ENCODE results near the gene SDR42E1. TPM values are rescaled to one million over a fixed set of nuclear protein-coding genes. Genes with fewer than 3 reads are reported as not detected.
A peak's percentile ranks its signal among the peaks of the same experiment; 100 is the strongest.

SDR42E1 gene
- total RNA-seq, 6 experiments from 2014 or later: 3.4 to 5.9 (median 4.5) TPM

DNA sequence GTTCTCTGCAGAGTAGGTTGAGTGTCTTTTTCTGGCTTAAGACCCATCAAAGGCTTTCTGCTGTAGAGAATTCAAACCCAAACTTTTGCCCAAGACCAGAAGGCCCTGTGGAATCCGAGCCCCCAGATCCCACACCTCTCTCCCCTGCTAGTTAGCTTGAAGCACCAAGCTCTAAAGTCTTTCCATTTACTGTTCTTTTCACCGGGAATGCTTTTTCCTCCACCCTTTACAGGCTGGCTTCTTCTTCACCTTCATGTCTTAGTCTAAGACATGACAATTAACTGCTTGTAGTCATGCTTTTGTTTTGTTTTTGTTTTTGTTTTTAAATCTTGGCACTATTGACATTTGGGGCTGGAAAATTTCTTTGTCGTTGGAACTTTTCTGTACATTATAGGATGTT, 39.2 kb upstream of the SDR42E1 start:
- Histone ChIP-seq H3K4me1 (peaks cover 0 to 86% (median 21%) of the 10 kb centered on the region in 4 donors), H3K9me3 (no peaks in the 10 kb centered on the region), H3K27ac (peak overlapping the region in 2 of 3 donors; percentile 34 to 63), H3K36me3 (no peaks in the 10 kb centered on the region), H3K27me3 (no peaks in the 10 kb centered on the region), H3K4me3 (no peak overlapping the region)
- intact Hi-C loops (cut with DNase I): no loop called here
- ATAC-seq: peak in 1 of 4 donors; percentile 2
- WGBS (ENCODE audit: insufficient coverage, low coverage, low lambda C conversion rate, missing lambda C conversion rate): 19% methylated on average over 3 of the region's 3 CpGs
- no peak for DNase-seq
- TF ChIP-seq POLR2A (IDR thresholded peaks at IDR 0.05): no peak
- TF ChIP-seq, protein P1, sequence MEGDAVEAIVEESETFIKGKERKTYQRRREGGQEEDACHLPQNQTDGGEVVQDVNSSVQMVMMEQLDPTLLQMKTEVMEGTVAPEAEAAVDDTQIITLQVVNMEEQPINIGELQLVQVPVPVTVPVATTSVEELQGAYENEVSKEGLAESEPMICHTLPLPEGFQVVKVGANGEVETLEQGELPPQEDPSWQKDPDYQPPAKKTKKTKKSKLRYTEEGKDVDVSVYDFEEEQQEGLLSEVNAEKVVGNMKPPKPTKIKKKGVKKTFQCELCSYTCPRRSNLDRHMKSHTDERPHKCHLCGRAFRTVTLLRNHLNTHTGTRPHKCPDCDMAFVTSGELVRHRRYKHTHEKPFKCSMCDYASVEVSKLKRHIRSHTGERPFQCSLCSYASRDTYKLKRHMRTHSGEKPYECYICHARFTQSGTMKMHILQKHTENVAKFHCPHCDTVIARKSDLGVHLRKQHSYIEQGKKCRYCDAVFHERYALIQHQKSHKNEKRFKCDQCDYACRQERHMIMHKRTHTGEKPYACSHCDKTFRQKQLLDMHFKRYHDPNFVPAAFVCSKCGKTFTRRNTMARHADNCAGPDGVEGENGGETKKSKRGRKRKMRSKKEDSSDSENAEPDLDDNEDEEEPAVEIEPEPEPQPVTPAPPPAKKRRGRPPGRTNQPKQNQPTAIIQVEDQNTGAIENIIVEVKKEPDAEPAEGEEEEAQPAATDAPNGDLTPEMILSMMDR (IDR thresholded peaks at IDR 0.05): no peak

DNA sequence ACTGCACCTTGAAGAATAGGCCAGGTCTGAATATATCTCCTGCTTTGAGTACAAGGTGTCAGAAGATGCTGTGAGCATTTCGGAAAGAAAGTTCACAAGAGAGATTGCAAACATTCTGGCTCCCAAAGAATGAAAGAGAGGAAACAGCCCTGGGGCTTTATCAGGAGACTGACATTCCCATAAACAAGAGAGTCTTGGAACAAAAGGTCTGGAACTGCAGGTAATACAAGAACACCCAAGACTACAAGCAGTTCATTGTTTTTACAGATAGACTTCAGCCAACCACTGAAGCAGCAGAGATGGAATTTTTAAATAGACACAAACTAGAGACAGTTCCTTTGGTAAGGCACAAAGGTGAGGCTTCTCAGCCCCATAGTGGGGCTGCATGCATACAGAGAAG, 38.2 kb upstream of the SDR42E1 start:
- no peak for ATAC-seq
- WGBS (ENCODE audit: insufficient coverage, low coverage, low lambda C conversion rate, missing lambda C conversion rate): no CpG with 5 or more reads among the region's 1 CpG
- Histone ChIP-seq H3K9me3 (no peaks in the 10 kb centered on the region), H3K27ac (peak overlapping the region in 1 of 3 donors; percentile 63), H3K4me1 (peaks cover 0 to 86% (median 22%) of the 10 kb centered on the region in 4 donors), H3K4me3 (no peak overlapping the region), H3K27me3 (no peaks in the 10 kb centered on the region), H3K36me3 (no peaks in the 10 kb centered on the region)
- TF ChIP-seq, protein P1 (IDR thresholded peaks at IDR 0.05): no peak
- TF ChIP-seq POLR2A (IDR thresholded peaks at IDR 0.05): no peak
- intact Hi-C loops (cut with DNase I): no loop called here
- no peak for DNase-seq

DNA sequence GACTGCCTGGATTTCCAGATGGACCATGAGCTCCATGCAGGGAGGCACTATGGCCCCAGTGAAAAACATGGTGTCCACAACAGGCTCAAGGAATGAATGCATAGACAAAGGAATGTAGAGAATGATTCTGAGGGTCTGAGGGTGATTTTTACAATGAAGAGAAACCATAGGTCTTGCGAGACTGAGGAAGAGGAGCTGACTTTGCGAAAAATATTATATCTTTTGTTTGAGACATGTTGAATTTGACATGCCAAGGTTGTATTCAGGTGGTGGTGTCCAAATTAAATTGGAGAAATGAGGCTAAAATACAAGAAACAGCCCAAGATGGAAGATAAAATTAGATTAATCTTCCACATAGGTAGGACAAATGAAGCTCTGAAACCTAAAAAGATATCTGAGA, 36.5 kb upstream of the SDR42E1 start:
- no peak for TF ChIP-seq POLR2A (IDR thresholded peaks at IDR 0.05)
- TF ChIP-seq, protein P1 (IDR thresholded peaks at IDR 0.05): no peak
- Histone ChIP-seq H3K4me1 (peaks cover 0 to 93% (median 27%) of the 10 kb centered on the region in 4 donors), H3K27ac (peak overlapping the region in 1 of 3 donors; percentile 53), H3K36me3 (no peaks in the 10 kb centered on the region), H3K9me3 (no peaks in the 10 kb centered on the region), H3K4me3 (no peak overlapping the region), H3K27me3 (no peaks in the 10 kb centered on the region)
- WGBS (ENCODE audit: insufficient coverage, low coverage, low lambda C conversion rate, missing lambda C conversion rate): 94% methylated on average over 2 of the region's 2 CpGs
- no peak for ATAC-seq
- no peak for DNase-seq
- intact Hi-C loops (cut with DNase I): no loop called here

DNA sequence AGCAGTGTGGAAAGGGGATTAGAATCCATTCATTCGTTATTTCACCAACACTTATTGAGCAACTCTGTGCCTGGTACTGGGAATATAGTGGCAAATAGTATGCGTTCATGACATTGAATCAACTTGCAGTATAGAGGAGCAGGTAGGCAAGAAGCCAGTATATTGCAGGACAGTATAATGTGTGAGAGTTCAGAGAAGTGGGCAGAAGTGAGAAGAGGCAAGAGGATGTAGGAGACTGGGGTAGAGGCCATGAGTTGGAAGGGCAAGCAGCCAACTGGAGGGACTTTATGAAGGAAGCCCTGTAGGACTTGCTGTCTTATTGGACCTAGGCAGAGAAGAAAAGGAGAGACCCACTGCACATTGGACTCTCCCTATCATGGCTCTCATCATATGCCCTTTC, 36.1 kb upstream of the SDR42E1 start:
- Histone ChIP-seq H3K27ac (peak overlapping the region in 1 of 3 donors; percentile 53), H3K4me3 (no peak overlapping the region), H3K9me3 (no peaks in the 10 kb centered on the region), H3K4me1 (peaks cover 0 to 89% (median 29%) of the 10 kb centered on the region in 4 donors), H3K27me3 (no peaks in the 10 kb centered on the region), H3K36me3 (no peaks in the 10 kb centered on the region)
- TF ChIP-seq, protein P1 (IDR thresholded peaks at IDR 0.05): no peak
- no peak for TF ChIP-seq POLR2A (IDR thresholded peaks at IDR 0.05)
- DNase-seq: no peak
- ATAC-seq: peak in 1 of 4 donors; percentile 5
- intact Hi-C loops (cut with DNase I): no loop called here
- WGBS (ENCODE audit: insufficient coverage, low coverage, low lambda C conversion rate, missing lambda C conversion rate): 47% methylated on average over 2 of the region's 2 CpGs

DNA sequence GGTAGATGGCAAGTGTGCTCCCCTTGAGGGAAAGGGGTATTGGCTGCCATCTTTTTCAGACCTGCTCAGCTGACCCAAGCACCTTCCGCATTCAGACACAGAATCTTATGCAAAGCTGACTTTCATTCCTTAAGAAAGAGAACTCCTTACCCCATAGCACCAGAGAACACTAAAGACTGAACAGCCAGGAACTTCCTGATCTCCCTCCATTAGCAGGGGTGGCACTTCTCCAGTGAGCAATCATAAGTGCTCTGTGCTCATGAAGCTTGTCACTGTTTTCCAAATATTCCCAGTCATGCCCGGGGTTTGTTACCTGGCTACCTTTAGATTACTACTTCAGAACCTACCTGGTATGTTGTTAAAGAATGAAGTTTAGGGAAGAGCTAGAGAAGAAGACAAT, 35.7 kb upstream of the SDR42E1 start:
- peak overlapping the region in 1 of 3 donors; percentile 53 for H3K27ac ChIP-seq
- H3K4me3 ChIP-seq: no peak overlapping the region
- peaks cover 0 to 85% (median 28%) of the 10 kb centered on the region in 4 donors for H3K4me1 ChIP-seq
- WGBS (ENCODE audit: insufficient coverage, low coverage, low lambda C conversion rate, missing lambda C conversion rate): 81% methylated on average over 2 of the region's 2 CpGs
- H3K9me3 ChIP-seq: no peaks in the 10 kb centered on the region
- intact Hi-C loops (cut with DNase I): no loop called here
- H3K27me3 ChIP-seq: no peaks in the 10 kb centered on the region
- no peak for DNase-seq
- TF ChIP-seq, protein P1 (IDR thresholded peaks at IDR 0.05): no peak
- no peak for TF ChIP-seq POLR2A (IDR thresholded peaks at IDR 0.05)
- H3K36me3 ChIP-seq: no peaks in the 10 kb centered on the region
- peak in 2 of 4 donors; percentile 3 to 10 for ATAC-seq
